Effector memory CD8-positive, alpha-beta T cell (primary cell): ENCODE data around the gene ABR.

Experiments used
- ATAC-seq: fragments of 150-1000 bp; cut with Tn5 transposase; replicated peaks from 2 replicates; pipeline ENCODE4 v1.10.0; 2021; ENCODE audit warnings: mild to moderate bottlenecking, moderate library complexity
- DNase-seq, 3 experiments: peaks; one replicate each; pipeline ENCODE4 v3.0.0; 2021
- H3K27ac Mint-ChIP-seq, 2 donors: one replicate each; pipeline ENCODE4 v1.8.0; 2022; ENCODE audit warnings: mild to moderate bottlenecking in 2 of 2, mixed read lengths in 2 of 2, moderate library complexity in 2 of 2
- H3K27me3 Mint-ChIP-seq, 2 donors: one replicate each; pipeline ENCODE4 v1.8.0; 2022; ENCODE audit warnings: mixed read lengths in 2 of 2
- H3K36me3 Mint-ChIP-seq: one replicate; pipeline ENCODE4 v1.8.0; 2022; ENCODE audit warnings: mild to moderate bottlenecking, moderate library complexity, mixed read lengths; ENCODE audit not compliant: insufficient read depth
- H3K4me1 Mint-ChIP-seq, 2 donors: one replicate each; pipeline ENCODE4 v1.8.0; 2022; ENCODE audit warnings: low read depth in 2 of 2, mixed read lengths in 2 of 2
- H3K4me3 Mint-ChIP-seq, 2 donors: one replicate each; pipeline ENCODE4 v1.8.0; 2022; ENCODE audit warnings: mild to moderate bottlenecking in 2 of 2, mixed read lengths in 2 of 2, moderate library complexity in 2 of 2
- H3K9me3 Mint-ChIP-seq, 2 donors: one replicate each; pipeline ENCODE4 v1.8.0; 2022; ENCODE audit warnings: mixed read lengths in 2 of 2

The ABR gene

GRCh38 chr17:1037238-1037879, 142.4 kb downstream of the ABR start:
- no peaks in the 10 kb centered on the region for H3K27me3 Mint-ChIP-seq
- peak overlapping the region; percentile 60 to 69 for H3K27ac Mint-ChIP-seq
- no peaks in the 10 kb centered on the region for H3K9me3 Mint-ChIP-seq
- no peak for ATAC-seq
- DNase-seq = no peak
- peaks cover 9 to 11% of the 10 kb centered on the region in 2 donors for H3K4me1 Mint-ChIP-seq
- H3K4me3 Mint-ChIP-seq = no peak overlapping the region
- H3K36me3 Mint-ChIP-seq = peaks cover 20% of the 10 kb centered on the region

- H3K27ac Mint-ChIP-seq = peak overlapping the region; percentile 60 to 69
Measured at GRCh38 chr17:1036845-1037237, 142.9 kb downstream of the ABR start.

GRCh38 chr17:1036171-1036844, 143.5 kb downstream of the ABR start:
- no peak for ATAC-seq
- no peak for DNase-seq
- Mint-ChIP-seq H3K27ac (peak overlapping the region; percentile 60 to 69), H3K27me3 (no peaks in the 10 kb centered on the region), H3K4me3 (no peak overlapping the region), H3K9me3 (no peaks in the 10 kb centered on the region), H3K36me3 (peaks cover 22% of the 10 kb centered on the region), H3K4me1 (peaks cover 4 to 9% of the 10 kb centered on the region in 2 donors)

More at GRCh38 chr17:1036845-1037237, 142.9 kb downstream of the ABR start:
- DNase-seq (no peak), ATAC-seq (no peak)
- no peak overlapping the region for H3K4me3 Mint-ChIP-seq
- H3K9me3 Mint-ChIP-seq = no peaks in the 10 kb centered on the region
- H3K4me1 Mint-ChIP-seq = peaks cover 5 to 9% of the 10 kb centered on the region in 2 donors
- peaks cover 22% of the 10 kb centered on the region for H3K36me3 Mint-ChIP-seq
- no peaks in the 10 kb centered on the region for H3K27me3 Mint-ChIP-seq

GRCh38 chr17:1035546-1036170, 144.1 kb downstream of the ABR start:
- H3K27ac Mint-ChIP-seq = peak overlapping the region in 1 of 2 donors; percentile 60
- H3K4me3 Mint-ChIP-seq = no peak overlapping the region
- ATAC-seq (no peak), DNase-seq (no peak)
- peaks cover 18% of the 10 kb centered on the region for H3K36me3 Mint-ChIP-seq
- H3K9me3 Mint-ChIP-seq = no peaks in the 10 kb centered on the region
- no peaks in the 10 kb centered on the region for H3K27me3 Mint-ChIP-seq
- H3K4me1 Mint-ChIP-seq = peaks cover 4 to 9% of the 10 kb centered on the region in 2 donors

GRCh38 chr17:1034652-1035210, 145.1 kb downstream of the ABR start:
- DNase-seq = no peak
- H3K27ac Mint-ChIP-seq = no peak overlapping the region
- H3K27me3 Mint-ChIP-seq = no peaks in the 10 kb centered on the region
- H3K36me3 Mint-ChIP-seq = peaks cover 18% of the 10 kb centered on the region
- ATAC-seq = no peak
- no peaks in the 10 kb centered on the region for H3K9me3 Mint-ChIP-seq
- H3K4me1 Mint-ChIP-seq = peaks cover 4 to 11% of the 10 kb centered on the region in 2 donors
- no peak overlapping the region for H3K4me3 Mint-ChIP-seq

GRCh38 chr17:1033503-1033902, 146.3 kb downstream of the ABR start:
- Mint-ChIP-seq H3K27me3 (no peaks in the 10 kb centered on the region), H3K4me3 (no peak overlapping the region), H3K27ac (peak overlapping the region in 1 of 2 donors; percentile 17), H3K36me3 (peaks cover 18% of the 10 kb centered on the region), H3K4me1 (peaks cover 4 to 13% of the 10 kb centered on the region in 2 donors), H3K9me3 (no peaks in the 10 kb centered on the region)
- ATAC-seq (no peak), DNase-seq (no peak)

- ATAC-seq = no peak
- no peaks in the 10 kb centered on the region for H3K27me3 Mint-ChIP-seq
- DNase-seq = no peak
- no peaks in the 10 kb centered on the region for H3K9me3 Mint-ChIP-seq
- peaks cover 8 to 12% of the 10 kb centered on the region in 2 donors for H3K4me1 Mint-ChIP-seq
- peaks cover 15% of the 10 kb centered on the region for H3K36me3 Mint-ChIP-seq
- H3K4me3 Mint-ChIP-seq = no peak overlapping the region
- no peak overlapping the region for H3K27ac Mint-ChIP-seq
Measured at GRCh38 chr17:1032391-1032790, 147.4 kb downstream of the ABR start.

GRCh38 chr17:1031711-1032110, 148.1 kb downstream of the ABR start:
- H3K27ac Mint-ChIP-seq = no peak overlapping the region
- no peaks in the 10 kb centered on the region for H3K9me3 Mint-ChIP-seq
- H3K4me1 Mint-ChIP-seq = peaks cover 10% of the 10 kb centered on the region in 2 donors
- DNase-seq (no peak), ATAC-seq (no peak)
- H3K27me3 Mint-ChIP-seq = no peaks in the 10 kb centered on the region
- no peak overlapping the region for H3K4me3 Mint-ChIP-seq
- peaks cover 15% of the 10 kb centered on the region for H3K36me3 Mint-ChIP-seq

GRCh38 chr17:1030684-1031532, 148.9 kb downstream of the ABR start:
- ATAC-seq (no peak), DNase-seq (no peak)
- Mint-ChIP-seq H3K4me3 (no peak overlapping the region), H3K27me3 (no peaks in the 10 kb centered on the region), H3K27ac (no peak overlapping the region), H3K9me3 (no peaks in the 10 kb centered on the region), H3K36me3 (peaks cover 17% of the 10 kb centered on the region), H3K4me1 (peaks cover 8 to 10% of the 10 kb centered on the region in 2 donors)

- H3K9me3 Mint-ChIP-seq = no peaks in the 10 kb centered on the region
- peaks cover 5 to 10% of the 10 kb centered on the region in 2 donors for H3K4me1 Mint-ChIP-seq
- ATAC-seq (no peak), DNase-seq (no peak)
- H3K4me3 Mint-ChIP-seq = no peak overlapping the region
- no peaks in the 10 kb centered on the region for H3K27me3 Mint-ChIP-seq
- H3K27ac Mint-ChIP-seq = no peak overlapping the region
- peaks cover 17% of the 10 kb centered on the region for H3K36me3 Mint-ChIP-seq
Measured at GRCh38 chr17:1029922-1030644, 149.7 kb downstream of the ABR start.

GRCh38 chr17:1029196-1029921, 150.4 kb downstream of the ABR start:
- H3K27ac Mint-ChIP-seq = peak overlapping the region in 1 of 2 donors; percentile 29
- H3K4me1 Mint-ChIP-seq = peaks cover 5 to 10% of the 10 kb centered on the region in 2 donors
- ATAC-seq (no peak), DNase-seq (no peak)
- no peaks in the 10 kb centered on the region for H3K9me3 Mint-ChIP-seq
- no peak overlapping the region for H3K4me3 Mint-ChIP-seq
- H3K27me3 Mint-ChIP-seq = no peaks in the 10 kb centered on the region
- H3K36me3 Mint-ChIP-seq = peaks cover 17% of the 10 kb centered on the region

- Mint-ChIP-seq H3K9me3 (no peaks in the 10 kb centered on the region), H3K36me3 (peaks cover 14% of the 10 kb centered on the region), H3K4me1 (peaks cover 8% of the 10 kb centered on the region in 2 donors), H3K27ac (no peak overlapping the region), H3K4me3 (no peak overlapping the region), H3K27me3 (no peaks in the 10 kb centered on the region)
- DNase-seq (no peak), ATAC-seq (no peak)
Measured at GRCh38 chr17:1027044-1027443, 152.7 kb downstream of the ABR start.
